Glomerular visceral epithelial cell (primary cell): ENCODE data around the gene FBXW7.

Experiments
- DNase-seq: peaks from one replicate; pipeline ENCODE4 v3.0.0-alpha.2; 2016; ENCODE audit errors: extremely low spot score

FBXW7 gene

DNA sequence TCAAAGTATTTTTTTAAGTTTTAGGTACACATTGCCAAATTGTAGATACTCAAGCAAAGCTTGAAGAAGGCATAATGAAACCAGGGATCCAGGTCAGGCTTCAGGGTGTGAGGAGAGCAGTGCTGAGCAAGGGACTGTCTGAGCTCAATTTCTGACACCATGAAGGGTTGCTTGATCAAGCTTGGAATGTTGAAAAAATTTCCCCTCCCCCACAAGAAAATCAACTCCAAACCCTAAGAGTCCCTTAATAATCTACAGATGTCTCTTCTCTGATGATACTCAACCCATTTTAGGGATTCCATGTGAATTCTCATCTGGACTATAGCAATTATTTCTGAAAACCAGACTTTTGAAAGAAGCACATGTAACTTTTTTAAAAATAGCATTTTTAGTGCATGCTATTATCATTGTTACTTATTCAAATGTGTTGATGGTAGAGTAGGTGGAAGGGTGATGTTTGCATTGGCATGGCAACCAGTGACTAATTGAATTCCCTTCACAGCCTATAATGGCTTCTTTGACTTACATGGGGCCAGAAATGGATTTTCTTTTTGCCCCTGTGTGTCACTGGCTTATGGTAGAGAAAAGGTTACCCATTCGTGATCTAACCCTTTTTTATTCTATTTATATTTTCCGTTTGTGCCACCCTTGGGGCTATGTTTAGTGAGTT is 252.0 kb downstream of the FBXW7 start:
- DNase-seq, result no peak

DNA sequence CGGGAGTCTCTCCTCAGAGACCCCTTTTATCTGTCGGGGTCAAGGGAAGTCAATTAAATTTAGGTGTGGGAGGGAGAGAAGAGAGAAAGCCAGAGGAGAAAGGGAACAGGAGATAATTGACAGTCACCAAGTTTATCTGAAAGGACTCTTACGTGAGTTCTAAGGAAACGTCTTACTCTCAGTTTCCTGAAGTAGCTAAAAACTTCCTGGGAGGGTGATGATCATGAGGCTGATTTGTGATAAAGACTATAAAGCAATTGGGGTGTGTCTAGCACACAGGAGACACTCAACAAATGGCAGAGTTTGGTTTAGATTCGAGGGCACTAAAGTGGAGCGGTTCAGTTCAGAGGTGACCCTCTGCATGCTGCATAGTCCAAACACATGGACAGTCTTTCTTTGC is 254.1 kb downstream of the FBXW7 start:
- no peak for DNase-seq

DNA sequence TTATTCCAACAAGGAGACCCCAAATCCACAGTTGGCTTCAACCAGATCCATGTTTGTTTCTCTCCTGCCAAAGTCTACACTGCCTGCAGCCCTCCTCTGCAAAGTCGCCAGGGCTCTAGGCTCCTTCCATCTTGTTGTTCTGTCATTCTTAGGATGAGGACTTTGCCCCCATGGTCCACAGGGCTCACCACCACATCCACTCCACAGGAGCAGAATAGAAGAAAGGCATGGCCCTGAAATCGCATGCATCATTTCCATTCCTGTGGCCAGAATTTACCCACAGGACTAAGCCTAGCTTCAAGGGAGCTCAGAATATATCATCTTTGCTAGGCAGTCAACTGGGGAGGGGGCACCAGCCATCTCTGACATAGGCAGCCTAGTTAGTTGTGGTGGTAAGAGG is 254.7 kb downstream of the FBXW7 start:
- DNase-seq, result no peak

DNA sequence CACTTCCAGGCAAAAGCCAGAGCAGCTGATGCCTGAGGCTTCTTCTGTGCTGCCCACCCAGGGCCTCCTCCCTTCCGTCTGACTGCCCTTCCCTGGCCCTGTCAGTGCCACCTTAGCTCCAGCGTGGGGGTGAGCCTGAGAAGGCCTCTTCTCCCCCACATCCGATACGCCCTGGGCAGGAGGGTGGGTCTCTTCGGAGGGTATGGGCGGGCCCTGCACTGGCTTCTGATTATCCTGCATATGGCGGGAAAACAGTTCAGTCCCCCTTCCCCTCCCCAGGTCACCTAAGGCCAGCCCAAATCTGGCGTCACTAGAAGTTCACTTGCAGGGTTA is 256.7 kb downstream of the FBXW7 start:
- no peak for DNase-seq

DNA sequence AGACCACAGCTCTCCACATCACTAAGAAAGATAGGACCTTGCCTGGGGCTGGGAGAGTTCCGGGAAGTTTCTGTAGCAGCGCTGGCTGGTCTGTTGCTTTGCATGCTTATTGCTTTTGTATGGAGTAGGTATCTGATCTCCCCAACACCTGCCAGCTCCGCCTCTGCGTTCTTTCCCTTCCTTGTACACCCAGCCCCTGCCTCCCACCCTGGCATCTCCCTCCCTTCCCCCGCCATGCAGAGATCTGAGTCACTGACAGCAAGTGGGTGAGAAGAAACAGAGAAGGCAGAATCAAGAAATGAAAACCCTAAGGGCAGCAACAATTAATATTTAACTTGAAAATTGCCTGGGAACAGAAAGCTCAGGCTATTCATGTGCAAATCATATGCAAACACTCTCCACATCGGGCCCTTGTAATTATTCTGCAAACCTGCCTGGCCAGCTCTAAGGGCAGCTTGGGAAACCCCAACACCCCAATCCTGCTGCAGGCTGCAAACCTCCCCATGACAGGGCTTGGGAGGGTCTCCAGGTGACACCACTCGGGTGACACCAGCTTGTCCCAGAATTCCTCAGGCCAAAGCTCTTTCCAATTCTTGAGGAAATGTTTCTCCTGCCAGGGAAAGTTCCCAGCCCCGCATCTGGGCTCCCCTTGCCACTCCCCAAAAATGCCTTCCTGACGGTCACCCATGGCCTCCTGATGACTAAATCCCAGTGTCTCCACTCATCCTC is 257.2 kb downstream of the FBXW7 start:
- peak; percentile 49 for DNase-seq

DNA sequence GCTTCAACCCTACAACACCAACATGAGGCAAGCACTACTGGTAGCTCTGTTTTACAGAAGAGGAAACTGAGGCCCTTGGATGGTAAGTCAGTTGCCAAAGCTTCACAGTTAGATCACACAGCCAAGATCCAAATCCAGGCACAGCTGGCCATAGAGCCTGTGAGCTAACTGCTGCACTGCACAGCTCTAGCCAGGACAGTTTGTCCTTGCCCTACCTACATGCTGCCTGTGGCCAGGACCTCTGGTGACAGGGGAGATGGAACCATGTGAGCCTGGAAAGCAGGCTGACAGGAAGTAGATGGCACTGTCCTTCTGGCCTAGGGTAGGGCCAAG is 257.8 kb downstream of the FBXW7 start:
- no peak for DNase-seq

DNA sequence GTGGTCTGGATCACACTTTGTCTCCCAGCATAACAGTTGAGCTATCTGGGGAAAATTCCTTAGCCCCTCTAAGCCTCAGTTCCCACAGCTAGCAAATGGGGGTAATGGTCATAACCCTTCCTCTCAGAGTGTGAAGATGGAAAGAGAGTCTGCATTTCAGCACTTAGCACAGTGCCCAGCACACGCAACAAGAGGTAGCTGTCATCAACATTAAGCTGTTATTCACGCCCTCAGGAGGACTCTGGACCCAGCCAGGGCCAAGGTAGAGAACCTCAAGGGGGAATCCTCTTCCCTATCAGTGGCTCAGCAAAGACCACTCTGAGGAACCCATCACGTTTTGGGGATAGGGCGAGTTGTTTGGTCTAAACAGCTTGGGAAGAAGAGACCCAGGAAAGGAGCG is 258.6 kb downstream of the FBXW7 start:
- no peak for DNase-seq

DNA sequence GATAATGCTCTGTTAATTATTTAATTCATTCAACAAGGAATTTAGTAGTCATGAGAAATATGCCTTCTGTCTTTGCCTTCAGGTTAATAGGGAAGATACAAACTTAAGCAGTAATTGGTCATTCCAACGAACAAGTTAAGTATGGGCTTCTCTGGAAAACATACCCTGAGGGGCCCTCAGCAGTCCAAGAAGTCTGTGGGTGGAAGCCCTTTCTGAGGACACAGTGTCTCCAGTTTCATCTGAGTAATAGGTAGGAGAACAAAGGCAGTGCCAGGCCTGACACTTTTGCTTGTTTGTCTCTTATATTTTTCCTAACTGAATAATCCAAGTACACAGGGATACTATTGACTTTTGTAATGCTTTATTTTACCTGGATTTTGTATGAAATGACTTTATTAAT is 262.5 kb downstream of the FBXW7 start:
- no peak for DNase-seq
